ENCODE results near the gene C22orf23.

Gene C22orf23

DNA sequence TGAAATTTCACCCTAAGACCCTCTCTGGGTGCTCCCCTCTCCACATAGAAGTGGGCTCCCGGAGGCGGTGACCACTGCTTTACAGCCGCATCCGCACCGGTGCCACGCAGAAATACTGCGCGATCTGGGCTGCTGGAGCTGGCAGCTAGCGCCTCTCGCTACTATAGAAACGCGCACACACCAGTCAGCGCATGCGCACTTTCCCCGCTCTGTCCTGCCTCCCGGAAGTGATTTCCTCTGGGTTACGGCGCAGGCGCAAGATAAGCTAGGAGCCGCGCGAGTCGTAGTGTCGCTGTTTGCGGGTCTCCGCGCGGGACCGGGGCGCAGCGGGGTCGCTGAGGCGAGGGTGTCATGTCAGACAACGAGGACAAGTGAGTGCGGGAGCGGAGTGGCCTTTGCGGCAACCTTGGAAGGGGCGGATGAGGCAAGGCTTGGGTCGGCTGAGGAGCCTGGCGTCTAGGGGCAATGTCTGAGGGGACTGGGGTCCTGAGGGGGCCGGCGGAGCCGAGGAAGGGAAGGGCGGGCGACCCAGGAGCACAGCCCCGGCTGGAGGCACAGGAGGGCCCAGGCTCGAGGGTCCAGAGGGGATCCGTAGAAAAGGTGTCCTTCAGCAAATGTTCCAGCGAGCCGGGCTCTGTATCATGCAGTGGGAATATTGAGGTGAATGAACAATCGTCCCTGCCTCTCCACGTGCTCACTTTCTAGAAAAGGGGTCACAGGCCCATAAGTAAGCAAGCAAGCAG is at the start of gene C22orf23, which contains the start of gene POLR2F:
Gene C22orf23 (minus strand): TSS at position 165 of the 743 bp plus-strand sequence. CDS start 452 bp downstream, outside the sequence.
Gene POLR2F (plus strand): TSS at position 263 of the 743 bp plus-strand sequence. CDS start 89 bp downstream, at position 352.
- DNase-seq (ENCODE audit: low spot score): peak; percentile 99

DNA sequence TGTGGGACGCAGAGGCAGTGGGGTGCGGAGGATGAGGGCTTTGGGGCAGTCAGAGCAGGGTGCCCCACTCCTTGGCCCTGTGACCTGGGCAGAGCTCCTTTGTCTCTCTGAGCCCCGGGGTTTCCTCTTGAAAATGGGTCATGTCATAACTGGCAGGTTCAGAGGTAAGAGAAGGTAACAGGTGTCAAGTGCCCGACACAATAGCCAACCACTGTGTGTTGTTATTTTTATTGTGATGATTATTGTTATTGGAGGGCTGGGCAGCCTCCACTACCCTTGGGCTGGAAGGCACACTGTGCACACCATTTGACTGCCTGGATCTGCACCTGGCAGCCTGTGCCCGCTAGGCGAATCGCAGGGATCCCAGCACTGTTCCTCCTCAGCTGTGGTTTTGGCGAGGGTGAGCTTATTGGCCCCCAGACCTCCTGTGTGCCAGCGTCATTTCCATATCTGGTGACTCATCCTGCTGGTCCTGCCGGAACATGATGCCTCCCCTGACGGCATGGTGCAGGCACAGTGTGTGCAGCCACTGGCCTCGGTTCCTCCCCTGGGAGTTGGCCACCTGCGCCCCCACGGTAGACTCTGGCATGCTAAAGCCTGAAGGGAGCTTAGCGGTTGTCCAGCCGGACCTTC is 46.4 kb upstream of the C22orf23 start:
- no peak for DNase-seq (ENCODE audit: low spot score)

DNA sequence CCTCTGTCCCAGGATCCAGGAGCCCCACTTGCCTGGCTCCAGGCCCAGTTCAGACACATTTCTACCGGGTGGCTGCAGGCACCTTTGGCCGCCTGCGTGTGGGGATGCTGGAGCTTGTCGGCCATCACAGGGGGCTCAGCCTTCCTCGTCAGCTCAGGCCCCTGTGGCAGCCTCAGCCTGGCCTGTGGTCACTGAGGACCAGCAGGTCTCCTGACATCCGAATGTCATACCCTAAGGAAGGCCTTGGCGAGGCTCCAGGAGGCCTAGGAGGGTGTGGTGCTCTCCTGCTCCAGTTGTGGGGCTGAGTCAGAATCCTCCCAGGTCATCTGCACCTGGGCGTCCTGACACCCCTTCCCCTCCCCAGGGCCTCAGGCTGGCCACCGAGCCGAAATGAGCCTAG is 45.8 kb upstream of the C22orf23 start:
- DNase-seq (ENCODE audit: low spot score): no peak

DNA sequence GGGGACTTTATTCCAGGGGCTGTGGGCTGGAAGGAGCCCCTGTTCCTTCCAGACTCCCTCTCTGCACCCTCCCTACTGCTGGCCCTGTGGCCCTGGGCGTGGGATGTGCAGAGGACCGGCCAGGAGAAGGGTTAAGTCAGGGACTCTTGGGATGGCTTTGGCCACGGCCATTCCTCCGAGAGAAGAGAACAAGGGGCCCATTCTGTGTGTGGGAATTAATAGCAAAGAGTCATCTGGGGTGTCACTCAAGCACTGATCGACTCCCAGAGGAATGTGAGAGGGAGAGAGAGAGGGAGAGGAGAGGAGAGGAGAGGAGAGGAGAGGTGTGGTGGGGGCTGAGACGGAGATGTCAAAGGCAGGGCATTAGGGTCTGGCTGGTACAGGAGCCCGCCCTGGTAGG is 45.1 kb upstream of the C22orf23 start:
- DNase-seq (ENCODE audit: low spot score): no peak

DNA sequence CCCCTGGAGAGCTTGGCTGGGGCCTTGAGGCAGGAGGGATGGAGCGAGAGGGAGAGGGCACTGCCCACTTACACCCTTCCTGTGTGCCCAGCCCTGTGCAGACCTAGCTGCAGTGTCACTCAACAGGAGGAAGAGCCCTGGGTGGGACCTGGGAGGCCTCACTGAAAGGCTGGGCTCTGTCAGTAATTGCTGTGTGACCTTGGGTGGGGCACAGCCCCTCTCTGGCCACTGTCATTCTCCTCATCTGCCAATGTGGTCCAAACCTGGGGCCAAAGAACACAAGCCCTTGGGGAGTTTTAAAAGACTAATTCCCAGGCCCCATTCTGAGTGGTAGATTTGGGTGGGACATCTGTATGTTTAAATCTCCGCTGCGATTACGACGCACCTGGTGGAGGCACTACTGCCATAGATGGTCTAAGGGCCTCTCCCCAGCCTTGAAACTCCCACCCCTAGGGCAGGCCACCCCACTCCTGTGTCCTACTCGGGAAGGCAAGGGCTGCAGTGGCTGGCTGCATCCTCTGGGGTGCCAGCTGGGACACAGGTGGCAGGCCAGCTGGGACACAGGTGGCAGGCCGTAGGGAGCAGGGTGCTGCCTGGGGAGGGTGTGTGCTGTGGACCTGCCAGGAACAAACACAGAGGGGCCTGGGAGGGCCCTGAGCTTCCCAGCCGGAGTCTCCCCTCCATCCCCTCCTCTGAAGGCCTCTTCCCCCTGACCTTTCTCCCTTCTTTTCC is 43.3 kb upstream of the C22orf23 start:
- no peak for DNase-seq (ENCODE audit: low spot score)

DNA sequence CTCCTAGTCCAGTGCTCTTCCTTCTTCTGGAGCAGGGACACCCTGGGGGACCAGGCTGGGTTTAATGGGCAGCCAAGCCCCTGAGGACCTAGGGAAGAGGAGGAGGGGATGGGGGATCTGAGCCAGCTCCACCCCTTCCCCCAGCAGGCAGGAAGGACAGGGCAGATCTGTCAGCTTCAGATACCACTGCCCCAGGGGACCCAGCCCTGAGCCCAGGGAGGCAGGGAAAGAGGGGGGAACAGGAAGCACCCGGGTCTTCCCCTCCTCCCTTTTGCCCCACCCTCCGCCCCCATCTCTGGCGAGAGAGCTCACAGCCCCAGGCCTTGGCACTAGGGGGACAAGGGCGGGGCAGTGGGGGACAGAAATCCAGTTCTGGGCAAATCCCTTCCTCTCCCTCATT is 42.7 kb upstream of the C22orf23 start:
- DNase-seq (ENCODE audit: low spot score): no peak

DNA sequence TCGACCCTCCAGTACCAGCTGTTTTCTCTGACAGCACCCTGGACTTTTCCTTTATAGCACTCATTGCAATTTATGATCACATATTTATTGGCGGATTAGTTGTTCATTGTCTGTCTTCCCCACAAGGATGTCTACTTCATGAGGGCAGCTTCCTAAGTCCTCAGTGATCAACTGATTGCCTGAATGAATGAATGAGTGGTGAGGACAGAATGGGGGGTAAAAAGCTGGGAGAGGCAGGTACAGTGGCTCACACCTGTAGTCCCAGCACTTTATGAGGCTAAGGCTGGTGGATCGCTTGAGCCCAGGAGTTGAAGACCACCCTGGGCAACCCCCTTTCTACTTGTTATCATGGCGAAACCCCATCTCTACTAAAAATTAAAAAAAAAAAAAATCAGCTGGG is 42.1 kb upstream of the C22orf23 start:
- DNase-seq (ENCODE audit: low spot score): no peak

DNA sequence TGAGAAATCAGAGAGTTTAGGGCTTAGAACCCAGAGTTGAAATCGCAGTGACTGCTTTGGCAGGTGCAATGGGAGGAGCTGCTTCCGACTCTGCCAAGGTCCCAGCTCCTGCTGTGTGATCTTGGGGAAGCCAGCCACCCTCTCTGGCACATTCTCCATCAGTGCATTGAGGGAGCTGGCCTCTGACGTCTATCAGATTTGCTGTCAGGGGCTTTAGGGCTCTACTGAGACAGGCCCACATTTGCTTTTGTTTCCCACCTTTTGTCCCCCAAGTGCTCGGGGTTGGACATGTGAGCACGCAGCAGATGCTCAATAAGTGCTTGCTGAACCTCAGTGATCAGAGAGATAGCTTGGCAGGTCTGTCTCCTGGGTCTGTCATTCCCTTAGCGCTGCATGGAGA is 41.6 kb upstream of the C22orf23 start:
- DNase-seq (ENCODE audit: low spot score): no peak

DNA sequence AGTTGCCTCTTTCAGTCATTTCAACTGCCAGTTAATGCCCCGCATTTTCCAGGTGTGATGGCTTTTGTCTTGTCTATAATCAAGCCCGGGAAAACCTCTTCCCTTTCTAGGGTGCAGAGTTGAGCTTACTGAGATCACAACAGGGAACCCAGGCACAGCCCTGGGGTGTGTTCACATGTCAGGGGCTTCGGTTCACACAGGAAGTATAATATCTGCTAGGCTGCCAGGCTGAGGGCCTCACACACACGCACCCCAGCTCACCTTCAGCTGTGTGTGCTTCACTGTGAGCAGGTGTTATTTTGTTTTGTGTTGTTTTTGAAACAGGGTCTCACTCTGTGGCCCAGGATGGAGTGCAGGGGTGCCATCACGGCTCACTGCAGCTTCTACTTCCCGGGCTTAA is 40.6 kb upstream of the C22orf23 start:
- no peak for DNase-seq (ENCODE audit: low spot score)

DNA sequence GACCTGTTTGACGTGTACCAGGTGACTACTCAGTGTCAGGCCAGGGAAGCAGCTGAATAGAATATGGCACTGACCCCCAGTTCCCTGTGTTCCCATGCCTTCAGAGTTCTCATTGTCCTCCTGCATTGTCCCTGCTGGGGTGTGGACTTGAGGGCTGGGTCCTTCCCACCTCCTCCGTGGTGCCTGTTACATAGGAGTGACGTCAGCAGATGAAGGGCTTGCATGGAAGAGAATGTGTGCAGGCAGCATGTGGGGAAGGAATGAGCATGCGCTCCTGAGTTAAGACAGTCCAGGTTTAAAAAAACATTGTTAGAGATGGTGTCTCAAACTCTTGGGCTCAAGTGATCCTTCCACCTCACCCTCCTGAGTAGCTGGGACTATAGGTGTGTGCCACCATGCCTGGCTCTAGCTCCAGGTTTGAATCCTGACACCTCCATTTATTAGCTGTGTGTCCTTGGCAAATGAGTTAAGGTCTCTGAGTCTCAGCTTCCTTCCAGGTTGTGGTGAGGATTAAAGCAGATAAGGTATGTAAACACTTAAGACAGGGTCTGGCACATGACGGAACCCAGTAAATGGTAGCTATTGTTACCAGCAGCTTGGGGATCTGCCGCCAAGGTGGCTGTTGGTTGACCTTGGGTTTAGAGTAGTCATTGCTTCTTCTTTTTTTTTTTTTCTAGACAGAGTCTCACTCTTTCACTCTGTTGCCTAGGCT is 38.5 kb upstream of the C22orf23 start:
- DNase-seq (ENCODE audit: low spot score): no peak

DNA sequence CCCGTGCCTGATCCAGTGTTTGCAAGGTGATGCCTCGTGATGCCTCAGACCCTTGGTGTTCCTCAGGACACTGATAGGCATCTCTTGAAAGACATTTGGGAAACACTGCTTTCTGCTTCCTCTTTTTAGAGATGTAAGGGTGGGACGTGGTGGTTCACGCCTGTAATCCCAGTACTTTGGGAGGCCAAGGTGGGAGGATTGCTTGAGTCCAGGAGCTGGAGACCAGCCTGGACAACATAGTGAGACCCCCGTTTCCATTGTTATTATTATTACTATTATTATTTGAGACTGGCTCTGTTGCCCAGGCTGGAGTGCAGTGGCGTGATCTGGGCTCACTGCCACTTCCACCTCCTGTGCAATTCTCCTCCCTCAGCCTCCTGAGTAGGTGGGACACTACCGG is 37.5 kb upstream of the C22orf23 start:
- no peak for DNase-seq (ENCODE audit: low spot score)

DNA sequence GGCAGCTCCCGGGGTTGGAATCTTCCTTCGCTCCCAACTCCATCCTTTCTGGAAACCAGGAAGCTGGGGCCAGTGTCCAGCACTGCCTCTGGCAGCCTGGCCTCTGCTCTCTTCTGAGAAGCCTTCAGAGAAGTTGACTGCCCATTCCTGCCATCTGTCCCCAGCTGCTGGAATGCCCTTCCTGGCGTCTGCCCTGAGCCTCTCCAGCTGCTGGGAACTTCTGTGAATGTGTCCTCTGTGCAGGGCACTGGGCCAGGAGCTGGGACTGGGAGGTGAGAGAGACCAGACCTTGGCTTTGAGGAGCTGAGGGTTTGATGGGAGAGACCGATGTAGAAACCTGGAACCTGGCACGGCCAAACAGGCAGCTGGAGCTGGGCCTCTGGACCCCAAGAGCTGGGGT is 36.9 kb upstream of the C22orf23 start:
- DNase-seq (ENCODE audit: low spot score): no peak

DNA sequence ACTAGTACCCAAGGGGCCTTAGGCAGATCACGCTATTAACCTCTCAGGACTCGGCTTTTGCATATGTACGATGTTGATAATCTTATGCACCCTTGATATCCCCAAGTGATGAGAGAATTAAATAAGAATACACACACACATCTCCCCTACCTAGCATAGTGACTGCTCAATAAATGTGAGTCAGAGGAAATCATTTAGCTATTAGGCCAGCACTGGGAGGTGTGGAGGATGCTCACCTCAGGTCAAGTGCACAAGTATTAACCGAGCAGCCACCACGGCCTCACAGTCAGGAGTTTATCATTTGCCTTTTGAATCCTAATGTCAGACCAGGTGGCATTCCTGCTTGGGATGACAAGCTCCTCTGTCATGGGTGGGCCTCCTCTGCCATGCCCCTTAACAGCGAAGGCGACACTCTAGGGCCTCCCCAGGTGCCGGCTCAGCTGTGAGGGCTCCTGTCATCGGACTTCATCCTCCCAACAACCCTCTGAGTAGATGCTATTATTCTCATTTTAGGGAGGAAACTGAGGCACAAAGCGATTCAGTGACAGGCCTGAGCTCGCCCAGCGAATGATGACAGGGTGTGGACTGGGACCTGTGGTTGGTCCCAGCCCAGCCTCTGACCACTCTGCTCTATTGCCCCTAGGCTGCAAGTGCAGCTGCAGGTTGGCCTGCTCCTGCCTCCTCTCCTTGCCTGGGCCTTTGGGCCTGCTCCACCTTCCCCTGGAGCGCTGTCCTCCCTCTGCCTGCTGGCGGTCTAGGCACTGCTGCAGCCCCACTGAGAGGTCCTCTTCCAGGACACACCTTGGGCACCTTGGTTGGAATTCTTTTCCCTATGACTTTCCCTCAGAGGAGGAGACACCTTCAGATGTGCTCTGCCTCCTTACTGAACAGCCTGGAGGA is 36.0 kb upstream of the C22orf23 start:
- DNase-seq (ENCODE audit: low spot score): no peak

DNA sequence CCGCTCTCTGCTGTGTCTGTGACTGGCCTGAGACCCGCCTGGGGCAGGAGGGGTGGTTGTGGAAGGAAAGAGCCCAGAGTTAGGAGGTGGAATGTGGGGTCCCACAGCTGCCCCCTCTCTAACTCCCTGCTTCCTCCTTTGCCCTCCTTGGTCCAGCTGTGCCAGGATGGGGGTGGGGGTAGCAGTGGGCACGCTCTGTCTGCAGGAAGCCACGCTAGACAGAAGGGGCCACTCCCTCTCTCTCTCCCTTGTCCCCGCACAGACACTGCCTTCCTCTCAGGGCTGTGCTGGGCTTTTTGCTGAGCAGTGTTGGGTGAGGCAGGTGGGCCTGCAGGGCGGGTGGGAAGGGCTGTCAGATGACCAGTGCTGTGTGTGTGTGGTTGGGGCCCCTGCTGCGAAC is 33.0 kb upstream of the C22orf23 start:
- no peak for DNase-seq (ENCODE audit: low spot score)

DNA sequence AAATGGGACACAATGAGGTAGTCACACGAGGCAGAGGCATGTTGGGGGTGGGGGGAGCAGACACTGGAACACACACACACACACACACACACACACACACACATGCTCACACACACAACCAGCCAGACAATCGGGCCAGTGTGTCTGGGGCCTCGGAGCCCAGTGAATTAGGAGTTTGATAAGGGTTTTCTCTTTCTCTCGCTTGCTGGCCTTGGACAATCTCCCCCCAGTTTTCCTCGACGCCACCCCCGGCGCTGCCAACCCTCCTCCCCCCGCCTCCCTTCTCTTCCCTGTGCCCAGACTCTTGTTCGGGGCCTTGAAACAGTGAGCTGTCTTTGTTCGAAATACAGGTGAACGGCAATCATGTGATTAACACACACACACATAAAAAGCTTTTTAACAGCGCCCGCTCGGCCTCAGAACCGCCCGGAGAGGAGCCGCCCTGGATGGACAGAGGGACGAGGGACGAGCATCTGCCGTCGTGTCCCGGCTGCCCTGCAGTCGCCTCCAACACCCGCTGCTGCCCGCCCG is 32.4 kb upstream of the C22orf23 start:
- no peak for DNase-seq (ENCODE audit: low spot score)

DNA sequence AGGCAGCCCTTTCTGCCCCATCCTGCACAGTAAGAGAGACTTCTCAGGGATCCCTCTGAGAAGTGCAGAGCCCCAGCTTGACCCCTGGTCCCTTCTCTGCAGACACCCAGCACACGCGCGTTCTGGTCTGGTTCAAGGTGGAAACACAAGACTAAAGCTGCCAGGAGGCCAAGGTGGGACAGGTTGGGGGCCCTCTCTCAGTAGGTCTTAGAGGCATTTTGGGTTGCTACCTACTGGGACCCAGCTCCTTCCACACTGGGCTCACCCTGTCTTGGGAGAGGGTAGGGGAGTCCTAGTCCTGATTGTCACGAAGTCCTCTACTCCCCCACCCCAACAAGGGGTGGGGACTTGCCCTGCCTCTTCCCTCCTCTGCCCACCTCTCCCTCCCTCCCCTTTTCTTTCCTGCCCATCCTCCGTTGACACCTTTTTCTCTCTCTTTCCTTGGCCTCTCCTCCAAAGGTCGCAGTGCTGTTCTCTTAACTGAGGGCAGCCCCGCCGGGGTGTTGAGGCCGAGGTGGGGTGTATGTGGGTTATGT is 31.7 kb upstream of the C22orf23 start:
- DNase-seq (ENCODE audit: low spot score): no peak

DNA sequence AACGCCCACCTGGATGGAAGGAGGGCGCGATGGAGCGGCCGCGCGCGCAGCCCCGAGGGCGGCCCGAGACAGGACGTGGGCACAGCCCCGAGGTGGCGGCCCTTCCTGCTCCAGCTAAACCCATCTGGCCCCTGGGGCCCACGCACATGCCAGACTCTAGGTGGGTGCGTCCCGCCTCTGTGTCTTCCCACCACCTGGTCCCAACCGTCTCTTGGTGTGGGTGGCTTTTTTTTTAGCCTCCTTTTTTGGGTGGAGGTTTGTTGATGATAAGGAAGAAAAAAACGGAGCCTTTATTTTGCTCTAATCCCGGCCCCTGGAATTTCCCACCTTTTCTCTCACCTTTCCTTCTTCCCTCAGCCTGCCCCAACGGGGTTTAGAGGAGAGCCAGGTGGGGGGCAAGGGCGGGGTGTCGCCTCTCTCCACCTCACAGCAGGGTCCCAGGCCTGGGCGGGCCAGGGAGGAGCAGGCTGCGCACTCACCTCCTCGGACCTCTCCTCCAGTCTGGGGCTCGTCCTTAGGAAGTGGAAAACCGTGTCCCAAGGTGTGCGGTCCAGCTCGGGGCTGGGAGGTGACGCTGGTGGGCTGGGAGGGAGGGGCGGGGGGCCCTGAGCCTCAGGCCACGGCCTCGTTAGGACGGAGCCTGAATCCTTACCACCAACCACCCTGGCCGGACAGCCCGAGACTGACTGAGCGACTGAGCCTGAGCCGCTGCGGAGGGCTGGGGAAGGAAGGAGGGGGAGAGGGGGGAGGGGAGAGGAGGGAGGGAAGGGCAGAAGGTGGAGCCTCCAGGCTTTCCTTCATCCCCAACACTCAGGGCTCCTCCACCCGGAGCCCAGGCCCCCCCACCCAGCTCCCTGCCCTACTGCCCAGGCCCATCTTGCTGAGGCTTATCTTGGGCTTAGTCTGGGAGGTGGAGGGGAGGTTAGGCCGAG is 30.7 kb upstream of the C22orf23 start, which contains the start of gene SOX10:
Gene SOX10 (minus strand): TSS at position 696 of the 932 bp plus-strand sequence. CDS start 771 bp downstream, outside the sequence.
- no peak for DNase-seq (ENCODE audit: low spot score)

DNA sequence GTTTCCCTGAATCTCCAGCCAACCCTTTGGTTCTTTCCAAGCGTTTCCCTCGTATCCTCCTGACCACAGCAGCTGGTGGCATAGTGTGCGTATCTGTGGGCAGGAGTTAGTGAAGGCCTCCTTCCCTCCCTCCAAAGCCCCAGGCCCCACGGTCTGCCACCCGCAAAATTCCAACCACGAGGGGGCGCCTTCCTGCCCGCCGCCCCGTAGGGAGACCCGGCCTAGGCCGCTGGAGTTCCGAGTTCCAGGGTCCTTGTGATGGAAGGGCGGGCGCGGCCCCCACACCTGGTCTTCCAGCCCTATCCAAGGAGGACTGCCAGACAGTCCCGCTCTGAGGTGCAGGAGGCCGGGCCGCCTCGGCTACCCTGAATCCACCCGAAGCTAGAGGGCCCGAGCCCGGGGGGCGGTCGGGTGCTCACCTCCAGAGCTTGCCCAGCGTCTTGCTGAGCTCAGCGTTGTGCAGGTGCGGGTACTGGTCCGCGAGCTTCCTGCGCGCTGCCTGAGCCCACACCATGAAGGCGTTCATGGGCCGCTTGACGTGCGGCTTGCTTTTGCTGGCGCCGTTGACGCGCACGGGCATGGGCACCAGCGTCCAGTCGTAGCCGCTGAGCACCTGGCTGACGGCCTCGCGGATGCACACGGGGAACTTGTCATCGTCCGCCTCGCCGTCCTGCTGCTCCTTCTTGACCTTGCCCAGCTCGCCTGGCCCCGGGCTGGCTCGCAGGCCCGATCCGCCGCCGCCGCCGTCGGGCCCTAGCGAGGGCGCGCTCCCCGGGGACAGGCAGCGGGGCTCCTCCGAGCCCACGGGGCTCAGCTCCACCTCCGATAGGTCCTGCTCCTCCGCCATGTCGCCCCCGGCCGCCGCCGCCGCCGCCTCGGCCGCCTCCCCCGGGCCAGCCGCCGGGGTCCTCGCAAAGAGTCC is 29.8 kb upstream of the C22orf23 start:
- DNase-seq (ENCODE audit: low spot score): no peak
